ENCODE measurements around the gene TTC13. TPM values are rescaled to one million over a fixed set of nuclear protein-coding genes. Genes with fewer than 3 reads are reported as not detected.
A peak's percentile ranks its signal among the peaks of the same experiment; 100 is the strongest.

TTC13 gene
- total and polyA plus RNA-seq, 7 donors = 3.0 to 19.7 (median 13.6) TPM

DNA sequence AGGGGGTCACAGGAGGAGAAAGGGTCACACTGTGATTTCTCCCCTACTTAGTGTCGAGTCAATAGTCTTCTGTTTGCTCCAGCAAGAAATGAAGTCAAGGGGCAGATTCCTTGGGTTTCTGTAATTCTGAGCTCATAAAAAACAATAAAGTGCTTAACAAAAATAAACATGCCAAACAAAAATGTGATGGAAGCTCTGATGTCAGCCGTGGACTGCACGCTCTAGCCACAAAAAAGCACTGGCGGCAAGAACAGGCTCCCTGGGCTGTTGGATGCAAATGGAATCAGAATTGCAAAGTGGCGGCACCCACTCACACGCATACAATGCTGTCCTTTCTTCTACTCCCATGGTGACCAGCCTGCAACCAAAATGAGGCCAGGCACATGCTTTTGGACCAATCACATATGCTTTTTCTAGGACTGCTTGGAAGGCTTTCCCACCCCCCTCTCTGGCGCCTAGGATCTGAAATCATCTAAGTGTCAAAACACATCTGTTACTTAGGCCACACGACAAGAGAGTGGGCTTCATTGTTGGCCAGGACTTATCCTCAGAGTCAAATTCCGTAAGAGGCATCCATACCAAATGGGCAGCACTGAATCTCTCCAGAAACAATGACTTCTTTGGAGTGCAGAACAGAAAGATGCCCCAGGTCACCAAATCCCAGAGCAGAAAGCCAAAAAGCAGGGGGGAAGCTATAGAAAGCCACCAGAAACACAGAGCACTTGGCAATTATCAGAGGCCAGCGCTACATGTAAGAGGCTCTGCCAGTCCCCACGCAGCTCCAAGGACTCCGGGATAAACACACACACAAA is 119.5 kb downstream of the TTC13 start:
- peaks cover 0 to 87% (median 77%) of the 10 kb centered on the region in 4 donors for H3K4me1 ChIP-seq

GRCh38 chr1:230858236-230858820 is 120.3 kb downstream of the TTC13 start:
- peaks cover 0 to 83% (median 69%) of the 10 kb centered on the region in 4 donors for H3K4me1 ChIP-seq

More for the DNA sequence above, 119.5 kb downstream of the TTC13 start:
- TF ChIP-seq CTCF (IDR thresholded peaks at IDR 0.05) = no peak
- peak in 1 of 4 donors; percentile 14 for TF ChIP-seq EP300 (IDR thresholded peaks at IDR 0.05)
- TF ChIP-seq POLR2AphosphoS5 (IDR thresholded peaks at IDR 0.05) = peak in 3 of 4 donors; percentile 10 to 41 (median 29)
- intact Hi-C loops (cut with DNase I) = loop anchor here (5.0 kb wide), 1 partner anchor 52 kb away; no protein-coding TSS in a partner anchor
- no peak for DNase-seq
- Histone ChIP-seq H3K27me3 (no peaks in the 10 kb centered on the region), H3K4me3 (no peak overlapping the region), H3K36me3 (peaks cover 0 to 10% (median 3%) of the 10 kb centered on the region in 4 donors), H3K9me3 (no peaks in the 10 kb centered on the region), H3K27ac (peak overlapping the region; percentile 3 to 73 (median 50))
- 82 to 84% methylated on average over 12 of the region's 12 CpGs for WGBS, 2 donors

GRCh38 chr1:230857822-230858221 is 120.8 kb downstream of the TTC13 start:
- H3K4me3 ChIP-seq = no peak overlapping the region
- H3K36me3 ChIP-seq = peaks cover 0 to 23% (median 8%) of the 10 kb centered on the region in 4 donors
- WGBS, 2 donors = 82 to 84% methylated on average over 1 of the region's 1 CpG
- TF ChIP-seq EP300 (IDR thresholded peaks at IDR 0.05) (no peak), POLR2AphosphoS5 (IDR thresholded peaks at IDR 0.05) (no peak), CTCF (IDR thresholded peaks at IDR 0.05) (no peak), POLR2A (IDR thresholded peaks at IDR 0.05) (no peak)
- intact Hi-C loops (cut with DNase I) = loop anchor here (5.0 kb wide), 1 partner anchor 51 kb away; no protein-coding TSS in a partner anchor
- no peak for DNase-seq
- H3K9me3 ChIP-seq = peaks cover 0 to under 1% (median 0%) of the 10 kb centered on the region in 4 donors
- H3K27me3 ChIP-seq = no peaks in the 10 kb centered on the region
- peaks cover 0 to 78% (median 65%) of the 10 kb centered on the region in 4 donors for H3K4me1 ChIP-seq
- H3K27ac ChIP-seq = peak overlapping the region; percentile 35 to 73 (median 65)

More at GRCh38 chr1:230858236-230858820, 120.3 kb downstream of the TTC13 start:
- WGBS, 2 donors = 78 to 84% methylated on average over 7 of the region's 7 CpGs
- no peaks in the 10 kb centered on the region for H3K27me3 ChIP-seq
- intact Hi-C loops (cut with DNase I) = loop anchor here (5.0 kb wide), 1 partner anchor 51 kb away; no protein-coding TSS in a partner anchor
- H3K4me3 ChIP-seq = no peak overlapping the region
- TF ChIP-seq EP300 (IDR thresholded peaks at IDR 0.05) (no peak), POLR2AphosphoS5 (IDR thresholded peaks at IDR 0.05) (no peak), CTCF (IDR thresholded peaks at IDR 0.05) (no peak), POLR2A (IDR thresholded peaks at IDR 0.05) (no peak)
- no peaks in the 10 kb centered on the region for H3K9me3 ChIP-seq
- H3K36me3 ChIP-seq = peaks cover 0 to 18% (median 6%) of the 10 kb centered on the region in 4 donors
- H3K27ac ChIP-seq = peak overlapping the region; percentile 30 to 73 (median 65)
- DNase-seq = no peak

DNA sequence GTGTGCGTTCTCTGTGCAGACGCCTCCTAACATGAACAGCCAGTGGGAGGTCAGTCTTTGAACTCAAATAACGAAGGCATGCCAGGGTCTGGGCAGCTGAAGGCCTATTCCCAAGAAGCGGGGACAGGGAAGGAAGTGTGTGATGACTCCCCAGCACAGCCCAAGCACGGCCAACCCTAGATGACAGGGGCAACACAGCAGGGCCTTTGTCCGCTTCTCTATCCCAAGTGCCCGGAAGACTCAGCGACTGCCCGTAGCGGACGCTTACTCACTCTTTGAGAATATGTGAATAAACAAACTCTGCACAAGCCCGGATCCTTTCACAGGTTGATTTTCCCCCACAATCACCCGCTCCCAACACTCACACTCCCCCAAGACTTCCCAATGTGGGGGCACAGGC is 121.6 kb downstream of the TTC13 start:
- Histone ChIP-seq H3K9me3 (peaks cover 0 to 2% (median 0%) of the 10 kb centered on the region in 4 donors), H3K4me1 (peaks cover 0 to 72% (median 60%) of the 10 kb centered on the region in 4 donors), H3K4me3 (no peak overlapping the region), H3K27ac (peak overlapping the region; percentile 35 to 73 (median 65)), H3K36me3 (peaks cover 0 to 27% (median 9%) of the 10 kb centered on the region in 4 donors), H3K27me3 (no peaks in the 10 kb centered on the region)
- no peak for DNase-seq
- 93 to 97% methylated on average over 13 of the region's 13 CpGs for WGBS, 2 donors
- intact Hi-C loops (cut with DNase I) = loop anchor here (5.0 kb wide), 1 partner anchor 50 kb away; no protein-coding TSS in a partner anchor
- peak in 2 of 4 donors; percentile 8 to 21 for TF ChIP-seq POLR2AphosphoS5 (IDR thresholded peaks at IDR 0.05)
- TF ChIP-seq EP300 (IDR thresholded peaks at IDR 0.05) = no peak

Small RNA genes within 50 kb of the gene (small RNA-seq; reads per million reads assigned to genes)
- gene RN7SL837P = 0 reads per million in 3 donors

Other genes starting within 250 kb of the TTC13 start
- under 1 TPM in 1 of 4 donors, not detected in 3; 0.55 TPM for gene CAPN9, start 231.5 kb downstream of the TTC13 start, total RNA-seq
- gene CAPN9, start 231.5 kb downstream of the TTC13 start, polyA plus RNA-seq = 10 to 100 TPM; 13.2 to 83.2 (median 48.0) TPM
- 10 to 100 TPM; 42.1 to 63.5 (median 55.5) TPM for gene C1orf198, start 110.3 kb downstream of the TTC13 start, total RNA-seq
- gene C1orf198, start 110.3 kb downstream of the TTC13 start, polyA plus RNA-seq = 10 to 100 TPM in 1 of 3 donors, 1 to 10 TPM in 2; 4.9 to 11.7 (median 6.6) TPM
- gene ARV1, start 233 bp upstream of the TTC13 start, total RNA-seq = 10 to 100 TPM; 19.7 to 32.1 (median 22.8) TPM
- gene ARV1, start 233 bp upstream of the TTC13 start, polyA plus RNA-seq = 10 to 100 TPM; 15.5 to 30.7 (median 20.4) TPM
- gene FAM89A, start 61.4 kb upstream of the TTC13 start, total RNA-seq = 1 to 10 TPM; 2.5 to 9.9 (median 8.1) TPM
- gene FAM89A, start 61.4 kb upstream of the TTC13 start, polyA plus RNA-seq = 1 to 10 TPM; 2.3 to 5.8 (median 3.6) TPM
- under 1 TPM in 3 of 4 donors, not detected in 1; under 0.01 to 0.36 (median 0.28) TPM for gene TRIM67, start 183.2 kb upstream of the TTC13 start, total RNA-seq
- under 1 TPM; under 0.01 to 0.09 (median under 0.01) TPM for gene TRIM67, start 183.2 kb upstream of the TTC13 start, polyA plus RNA-seq

Measured in sigmoid colon (tissue), 7 donors.